Stimulated activated CD4-positive, alpha-beta T cell treated with anti-CD3 and anti-CD28 coated beads, Interleukin-4, amount 100 ng/mL, for 24 hours (primary cell): ENCODE data around the gene CHN2.

Source experiments
- DNase-seq: peaks from one replicate; pipeline ENCODE4 v3.0.0-alpha.2; 2020

CHN2 gene

DNA sequence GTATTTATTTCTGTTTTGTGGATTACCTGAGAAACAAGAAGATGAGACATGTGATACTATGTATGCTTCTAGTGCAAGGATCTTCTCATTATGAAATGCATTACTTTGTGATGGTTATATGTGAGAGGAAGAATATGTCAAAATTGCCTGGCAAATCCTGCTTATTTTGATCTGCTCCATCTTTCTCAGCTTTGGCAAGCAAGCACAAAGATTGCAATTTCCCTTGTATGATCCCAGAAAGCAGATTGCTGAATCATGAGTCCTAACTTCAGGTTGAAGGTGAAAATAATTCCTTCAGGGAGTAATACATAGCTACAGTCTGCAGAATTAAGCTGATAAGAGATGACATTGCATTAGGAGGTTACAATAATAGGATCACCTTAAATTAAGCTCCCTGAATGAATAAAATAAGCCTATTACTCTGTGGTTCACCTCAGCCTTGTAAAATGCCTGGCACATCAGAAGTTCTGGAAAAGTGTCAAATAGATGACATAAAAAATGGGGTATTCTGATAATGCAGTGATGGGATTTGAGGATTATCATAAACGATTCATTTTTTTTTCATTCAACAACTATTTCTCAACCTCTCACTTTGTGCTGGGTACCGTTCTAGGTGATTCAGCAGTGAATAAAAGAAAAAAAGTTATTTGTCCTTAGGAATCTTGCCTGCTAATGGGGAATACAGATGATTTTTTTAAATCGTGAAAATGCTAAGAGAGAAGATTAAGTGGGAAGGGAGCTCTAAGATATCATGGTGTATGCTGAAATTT, 120.7 kb downstream of the CHN2 start:
- DNase-seq = no peak

DNA sequence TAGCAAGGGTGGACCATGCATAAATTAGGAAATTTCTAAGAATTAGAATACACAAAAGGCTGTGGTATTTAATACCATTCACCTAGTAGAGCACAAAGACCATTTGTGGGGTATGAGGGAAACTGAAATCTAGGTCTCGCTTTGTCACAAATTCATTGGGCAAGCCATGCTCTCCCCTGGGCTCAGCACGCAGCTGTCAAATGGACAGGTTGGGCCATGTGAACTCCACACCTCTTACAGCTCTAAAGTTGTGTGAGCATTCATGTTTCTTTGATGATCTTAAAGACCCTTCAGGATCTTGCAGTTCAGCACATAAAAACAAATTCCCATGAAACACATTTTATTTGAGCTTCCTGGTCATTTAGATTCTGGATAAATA, 121.3 kb downstream of the CHN2 start:
- no peak for DNase-seq

DNA sequence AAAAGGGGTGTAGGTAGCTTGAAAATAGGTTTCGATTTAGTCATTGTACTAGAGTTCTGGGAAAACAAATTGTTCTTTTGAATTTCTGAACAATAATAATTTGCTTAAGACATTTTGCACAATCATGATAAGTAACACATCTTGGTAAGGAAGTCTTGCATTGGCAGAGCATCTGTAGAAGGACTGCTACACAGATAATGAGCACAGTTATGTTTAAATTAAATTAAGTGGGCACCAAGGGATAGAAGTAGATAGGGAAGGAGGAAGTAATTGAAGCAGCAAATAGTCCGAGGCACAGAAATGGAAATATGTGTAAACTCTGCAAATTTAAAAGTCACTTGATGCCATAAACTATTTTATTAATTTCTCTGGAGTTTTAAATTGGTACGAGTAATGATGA, 122.4 kb downstream of the CHN2 start:
- DNase-seq = no peak

DNA sequence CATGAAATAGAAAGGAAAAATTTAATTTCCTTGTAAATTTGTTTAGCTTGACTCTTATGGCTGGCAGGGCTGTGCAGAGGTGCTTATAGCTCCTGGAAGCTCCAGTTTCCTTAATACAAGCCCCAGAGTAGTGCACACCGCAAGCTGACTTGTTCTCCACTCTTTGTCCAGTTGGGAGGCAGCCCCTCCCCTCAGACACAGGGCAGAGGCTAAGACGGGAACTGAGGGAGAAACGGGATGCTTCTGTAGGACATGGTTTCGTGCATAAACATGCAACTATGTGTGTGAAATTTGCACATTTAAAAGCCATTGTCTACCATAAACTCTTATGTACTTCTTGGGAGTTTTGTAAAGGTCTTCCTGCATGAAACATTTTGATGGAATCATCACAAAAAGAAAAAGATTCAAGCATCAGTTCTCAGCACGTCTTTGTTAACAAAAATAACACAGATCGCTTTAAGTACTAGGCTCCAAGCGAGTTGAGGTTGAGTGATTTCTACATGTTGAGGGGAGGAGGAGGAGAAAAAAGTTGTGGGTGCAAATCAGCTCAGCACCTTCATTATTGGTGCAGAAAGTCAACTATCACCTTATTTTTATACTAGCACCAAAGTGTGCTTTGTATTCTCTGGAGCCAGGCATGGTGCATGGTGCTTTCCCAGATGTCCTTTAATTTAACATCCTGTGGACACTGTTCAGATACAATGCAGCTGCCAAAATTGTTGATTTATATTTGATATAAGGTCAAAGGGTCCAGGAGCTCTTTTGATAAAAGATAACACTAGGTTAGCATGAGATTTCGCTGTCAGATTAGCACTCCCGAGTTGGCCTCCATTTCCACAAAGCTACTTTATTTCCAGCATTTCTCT, 124.5 kb downstream of the CHN2 start:
- DNase-seq = no peak

DNA sequence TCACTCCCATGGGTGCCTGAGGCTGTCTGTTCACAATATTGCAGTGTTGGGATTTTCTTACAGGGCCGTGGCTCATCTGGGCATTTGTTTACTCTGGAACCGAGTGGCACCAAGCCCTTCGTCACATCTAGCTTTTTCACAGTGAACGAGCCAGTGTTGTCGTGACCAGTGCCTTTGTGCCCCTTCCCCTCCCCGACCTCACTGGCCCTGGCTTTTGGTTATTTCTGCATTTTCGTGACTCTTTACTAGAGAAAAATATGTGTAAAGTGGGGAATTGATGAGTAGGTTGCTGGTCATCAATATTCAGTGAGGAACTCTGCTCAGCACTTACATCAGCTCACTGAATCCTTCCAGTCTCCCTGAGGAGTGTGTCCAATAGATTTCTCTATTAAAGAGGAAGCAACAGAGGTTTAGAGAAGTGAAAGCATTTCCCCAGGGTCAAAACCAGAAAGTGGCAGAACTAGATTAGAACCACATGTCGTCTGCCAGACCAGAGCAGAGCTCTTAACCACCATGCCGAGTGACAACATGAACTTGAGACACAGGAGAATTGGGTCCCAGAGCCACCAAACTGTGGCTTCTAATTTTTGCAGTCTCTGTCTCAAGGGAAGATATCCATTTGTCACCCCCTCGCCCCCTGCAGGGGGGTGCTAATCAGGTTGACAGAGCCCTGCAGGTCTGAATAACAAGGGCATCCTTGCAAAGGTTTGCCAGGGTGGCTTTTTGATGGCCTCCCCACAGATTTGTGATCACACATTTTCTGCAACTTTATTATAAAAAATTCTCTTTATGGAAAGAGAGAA, 125.3 kb downstream of the CHN2 start:
- DNase-seq = no peak

DNA sequence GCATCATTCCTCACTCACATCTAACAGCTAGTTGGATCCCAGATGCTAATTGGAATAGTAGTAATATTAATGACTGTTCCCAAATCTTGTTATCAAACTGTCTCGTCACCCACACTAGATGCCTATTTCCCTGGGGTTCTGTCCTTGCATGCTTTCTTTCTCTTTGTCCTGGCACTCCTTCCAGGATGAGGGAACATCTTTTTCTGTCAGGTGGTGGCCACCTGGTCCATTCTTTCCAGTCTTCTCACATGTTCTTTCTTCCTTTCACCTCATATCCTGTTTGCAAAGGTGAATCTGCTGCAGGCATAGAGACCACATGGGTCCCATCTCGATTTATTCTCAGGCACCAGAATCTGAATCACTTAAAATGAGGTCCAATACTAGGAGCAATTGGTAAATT, 126.0 kb downstream of the CHN2 start:
- DNase-seq = no peak

DNA sequence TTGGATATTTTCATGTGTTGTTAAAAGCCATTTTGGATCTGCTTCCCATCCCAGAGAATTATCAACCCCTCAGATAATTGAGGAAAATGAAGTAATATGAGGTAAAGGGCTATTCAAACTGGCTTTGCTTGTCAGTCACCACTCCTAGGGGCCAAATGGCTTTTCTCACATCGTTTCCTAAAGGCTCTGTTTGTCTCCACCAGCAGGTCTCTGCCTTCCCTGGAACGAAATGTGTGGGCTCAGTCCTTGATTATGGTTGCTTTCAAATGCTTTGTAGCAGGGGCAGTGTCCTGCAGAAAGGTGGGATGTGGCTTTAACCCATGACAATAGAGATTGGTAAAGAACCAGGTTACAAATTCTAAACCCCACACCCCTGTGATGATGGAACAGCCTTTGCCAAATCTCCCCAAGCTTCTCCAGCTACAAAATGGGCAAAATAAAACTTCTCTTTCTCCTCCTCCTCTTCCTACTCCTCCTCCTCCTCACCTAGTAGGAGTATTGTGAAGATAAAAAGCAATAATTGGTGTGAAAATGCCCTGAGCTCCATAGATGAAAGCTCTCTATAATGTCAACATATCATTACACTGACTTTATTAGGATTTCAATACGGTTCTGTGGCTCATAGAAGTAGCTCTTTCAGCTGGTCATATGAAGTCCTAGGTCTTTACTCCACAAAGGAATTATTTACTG, 127.6 kb downstream of the CHN2 start:
- no peak for DNase-seq

DNA sequence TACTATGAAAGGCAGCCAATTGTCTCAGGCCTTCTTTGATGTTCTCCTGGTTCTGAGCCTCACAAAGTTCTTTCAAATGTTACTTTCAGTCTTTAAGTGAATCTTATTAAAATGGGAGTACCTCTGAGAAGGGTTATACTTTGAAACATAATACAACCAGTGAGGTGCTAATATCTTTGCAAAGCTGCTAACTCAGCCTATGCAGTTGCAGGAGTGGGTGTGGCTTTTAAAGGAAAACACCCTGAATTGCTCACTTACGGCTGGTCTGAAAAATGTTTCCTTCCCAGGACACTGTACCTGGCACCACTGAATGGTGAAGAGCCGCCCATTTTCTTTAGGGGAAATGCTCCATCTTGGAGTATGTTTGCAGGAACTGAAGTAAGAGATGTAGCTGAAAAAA, 130.9 kb downstream of the CHN2 start:
- DNase-seq = no peak

DNA sequence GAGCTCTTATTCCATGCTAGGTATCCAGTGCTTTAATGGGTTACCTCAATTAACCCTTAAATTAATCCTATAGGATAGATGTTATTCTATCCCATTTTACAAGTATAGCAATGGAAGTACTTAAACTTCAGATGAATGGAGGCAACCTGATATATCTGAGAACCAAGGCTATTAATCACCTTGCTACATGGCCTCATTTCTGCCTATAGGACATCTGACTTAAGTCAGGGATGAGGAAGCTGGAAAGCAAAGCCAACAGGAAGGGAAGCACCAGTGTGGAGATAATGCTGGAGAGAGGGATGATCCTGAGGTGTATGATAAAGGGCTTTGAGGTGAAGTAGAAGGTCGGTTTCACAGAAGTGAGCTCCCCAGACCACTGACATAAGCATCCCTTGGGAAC, 132.3 kb downstream of the CHN2 start:
- no peak for DNase-seq

DNA sequence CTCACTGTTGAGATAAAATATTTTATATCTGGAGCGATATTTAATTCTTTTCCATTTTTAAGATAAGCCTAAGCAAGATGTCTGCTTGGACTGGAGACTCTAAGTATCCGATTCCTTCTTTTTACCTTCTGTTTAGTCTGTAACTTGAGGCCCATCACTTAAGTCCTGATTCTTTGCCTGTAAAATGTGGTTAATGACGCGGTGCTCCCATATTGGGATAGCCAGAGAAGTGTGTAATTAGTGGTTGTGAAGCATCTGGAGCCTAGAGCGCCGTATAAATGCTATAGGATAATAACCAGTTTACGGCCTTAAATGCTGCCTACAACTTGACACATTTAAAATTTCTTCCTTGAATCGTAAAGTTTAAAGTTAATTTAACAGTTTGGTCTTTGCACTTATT, 132.9 kb downstream of the CHN2 start:
- no peak for DNase-seq

DNA sequence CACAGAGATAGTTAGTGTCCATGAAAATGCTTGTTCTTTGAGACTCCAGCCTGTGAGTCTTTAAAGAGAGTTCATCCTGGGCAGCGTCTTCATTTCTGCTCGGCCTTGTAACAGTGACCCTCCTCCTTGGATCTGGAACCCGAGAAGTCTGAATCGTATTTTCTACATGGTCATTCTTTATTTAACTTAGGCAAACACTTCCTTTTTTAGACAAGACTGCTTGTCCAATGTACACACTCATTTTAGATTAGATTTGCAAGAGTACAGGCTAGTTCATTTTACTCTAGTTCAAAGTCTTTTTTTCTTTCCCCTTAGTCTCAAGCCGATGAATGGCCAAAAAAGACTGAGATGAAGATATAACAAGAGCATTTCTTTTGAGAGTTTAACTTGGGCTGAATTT, 133.5 kb downstream of the CHN2 start:
- DNase-seq = no peak

GRCh38 chr7:29328811-29329210, 134.2 kb downstream of the CHN2 start:
- DNase-seq = no peak

DNA sequence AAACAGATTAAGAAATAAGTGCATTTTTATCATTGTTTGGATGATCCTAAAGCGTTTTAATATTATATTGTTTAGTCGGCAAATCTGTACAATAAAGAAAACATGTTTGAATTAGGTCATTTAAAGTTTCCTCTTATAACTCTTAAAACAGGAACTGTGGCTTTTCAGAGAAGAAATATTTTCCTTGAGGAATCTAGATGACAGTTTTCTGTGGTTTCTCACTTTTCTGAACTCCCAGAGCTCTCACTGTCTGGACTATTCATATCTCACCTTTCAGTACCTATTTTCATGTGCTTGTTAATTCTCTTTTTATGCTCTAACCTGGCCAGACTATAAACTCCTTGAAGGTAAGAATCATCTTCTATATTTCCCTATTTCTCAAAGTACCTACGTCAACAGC, 135.1 kb downstream of the CHN2 start:
- no peak for DNase-seq

- DNase-seq = no peak
Observed at GRCh38 chr7:29330136-29330535, 135.6 kb downstream of the CHN2 start.

DNA sequence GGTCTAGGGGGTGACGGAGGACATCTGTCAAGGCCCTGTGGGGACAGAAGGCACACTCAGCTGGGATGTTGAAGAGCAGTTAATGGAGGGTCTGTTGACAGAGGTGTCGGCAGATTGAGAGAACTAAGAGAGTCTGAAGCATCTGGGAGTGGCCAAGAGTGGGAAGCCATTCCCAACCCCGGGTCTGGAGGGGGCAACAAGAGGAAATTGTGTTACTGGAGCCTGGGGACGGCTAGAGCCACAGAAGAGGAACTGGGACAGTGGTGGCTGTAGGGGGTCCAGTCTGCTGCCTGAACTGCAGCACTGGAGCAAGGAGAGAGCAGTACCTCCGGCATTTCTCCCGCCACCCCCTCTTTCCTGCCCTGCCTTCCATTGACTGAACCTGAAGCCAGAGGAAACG, 136.6 kb downstream of the CHN2 start:
- DNase-seq = no peak

DNA sequence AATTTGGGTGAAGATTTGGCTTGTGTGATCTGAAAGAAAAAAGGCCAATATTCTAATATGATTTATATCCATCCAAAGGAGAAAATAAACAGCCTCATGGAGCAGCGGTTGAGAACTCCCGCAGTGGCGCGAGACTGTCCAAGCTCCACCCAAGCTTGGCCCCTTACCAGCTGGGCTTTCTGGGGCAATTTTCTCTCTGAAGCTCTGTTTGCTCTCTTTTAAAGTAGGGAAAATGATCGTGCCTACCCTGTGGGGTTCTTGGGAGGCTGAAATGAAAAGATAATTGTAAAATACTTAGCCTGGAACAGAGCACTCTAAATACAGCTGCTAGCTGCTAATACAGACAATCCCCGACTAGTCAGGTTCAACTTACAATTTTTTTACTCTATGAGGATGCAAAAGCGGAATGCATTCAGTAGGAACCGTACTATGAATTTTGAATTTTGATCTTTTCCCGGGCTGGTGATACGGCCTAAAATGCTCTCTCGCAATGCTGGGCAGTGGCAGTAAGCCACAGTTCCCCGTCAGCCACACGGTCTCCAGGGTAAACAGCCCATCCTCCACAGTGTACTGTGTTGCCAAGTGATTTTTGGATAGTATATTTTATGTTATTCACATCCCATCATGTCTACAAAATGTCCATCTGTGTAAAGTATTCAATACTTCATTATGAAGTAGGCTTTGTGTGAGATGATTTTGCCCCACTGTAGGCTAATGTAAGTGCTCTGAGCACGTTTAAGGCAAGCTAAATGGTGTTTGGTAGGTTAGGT, 137.7 kb downstream of the CHN2 start:
- no peak for DNase-seq

GRCh38 chr7:29332875-29333855, 138.6 kb downstream of the CHN2 start:
- no peak for DNase-seq

- DNase-seq = no peak
Observed at GRCh38 chr7:29335188-29336083, 140.9 kb downstream of the CHN2 start.

DNA sequence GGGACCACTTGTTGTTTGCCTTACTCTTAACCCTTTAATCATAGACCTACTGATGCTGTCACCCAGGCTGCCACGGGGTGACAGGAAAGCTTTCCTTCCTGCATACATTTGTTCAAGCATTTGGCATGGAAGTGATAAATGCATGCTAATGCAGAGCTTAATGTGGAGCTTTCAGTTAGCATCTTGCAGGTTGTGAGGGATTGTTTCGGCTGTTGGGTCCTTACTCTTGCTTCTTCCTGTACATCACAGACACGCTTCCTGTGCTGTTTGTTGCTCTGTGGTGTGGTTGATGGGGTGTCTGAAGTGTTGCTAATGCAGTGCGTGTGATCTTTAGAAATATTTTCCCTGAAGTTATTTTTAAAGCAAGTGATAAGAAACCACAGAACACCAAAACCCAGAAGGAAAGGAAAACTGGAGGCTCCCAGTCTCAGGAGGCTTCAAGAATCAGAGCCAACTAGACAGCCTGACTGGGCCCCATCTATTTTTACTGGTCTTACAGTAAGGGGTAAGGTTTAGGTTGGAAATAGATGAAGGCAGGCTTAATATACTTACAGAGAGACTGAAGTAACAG, 143.1 kb downstream of the CHN2 start:
- DNase-seq = peak; percentile 8
